OCI-M2 (cell line): ENCODE measurements around the gene SERINC4.
"Not testable (repeated sequence)": the region's sequence is repeated elsewhere in the genome, so short reads cannot be mapped to it uniquely, and the experiment has no call there.

Experiments
- DNase-seq: peaks from one replicate; lab custom pipeline; 2025; ENCODE audit not compliant: unreplicated experiment; lab: John Stamatoyannopoulos, UW

The SERINC4 gene

GRCh38 chr15:43799945-43800285 is at the start of gene SERINC4:
Gene SERINC4, minus strand, starts transcription at chr15:43800220. Its CDS starts 234 bp downstream, at chr15:43799986.
- no peak for DNase-seq

- DNase-seq = no peak
These were observed 45.4 kb upstream of the SERINC4 start for GRCh38 chr15:43845421-43845820.

DNA sequence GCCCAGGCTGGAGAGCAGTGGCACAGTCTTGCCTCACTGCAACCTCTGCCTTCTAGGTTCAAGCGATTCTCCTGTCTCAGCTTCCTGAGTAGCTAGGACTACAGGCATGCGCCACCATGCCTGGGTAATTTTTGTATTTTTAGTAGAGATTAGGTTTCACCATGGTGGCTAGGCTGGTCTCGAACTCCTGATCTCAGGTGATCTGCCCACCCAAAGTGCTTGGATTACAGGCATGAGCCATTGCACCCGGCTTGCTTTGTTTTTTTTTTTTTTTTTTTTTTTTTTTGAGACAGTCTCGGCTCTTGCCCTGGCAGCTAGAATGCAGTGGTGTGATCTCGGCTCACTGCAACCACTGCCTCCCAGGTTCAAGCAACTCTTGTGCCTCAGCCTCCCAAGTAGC is 32.5 kb upstream of the SERINC4 start:
- not testable (repeated sequence) for DNase-seq

- not testable (repeated sequence) for DNase-seq
These were observed 31.6 kb upstream of the SERINC4 start for GRCh38 chr15:43831519-43832052.

DNA sequence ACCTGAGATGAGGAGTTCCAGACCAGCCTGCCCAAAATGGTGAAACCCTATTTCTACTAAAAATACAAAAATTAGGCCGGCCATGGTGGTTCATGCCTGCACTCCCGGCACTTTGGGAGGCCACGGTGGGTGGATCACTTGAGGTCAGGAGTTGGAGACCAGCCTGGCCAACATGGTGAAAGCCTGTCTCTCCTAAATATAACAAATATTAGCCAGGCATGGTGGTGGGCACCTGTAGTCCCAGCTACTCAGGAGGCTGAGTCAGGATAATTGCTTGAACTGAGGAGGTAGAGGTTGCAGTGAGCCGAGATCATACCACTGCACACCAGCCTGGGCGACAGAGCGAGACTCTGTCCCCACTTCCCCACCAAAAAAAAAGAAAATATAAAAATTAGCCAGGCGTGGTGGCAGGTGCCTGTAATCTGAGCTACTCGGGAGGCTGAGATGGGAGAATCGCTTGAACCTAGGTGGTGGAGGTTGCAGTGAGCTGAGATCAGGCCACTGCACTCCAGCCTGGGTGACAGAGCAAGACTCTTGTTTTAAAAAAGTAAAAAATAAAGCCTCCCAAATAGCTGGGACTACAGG is 30.8 kb upstream of the SERINC4 start:
- DNase-seq = not testable (repeated sequence)

DNA sequence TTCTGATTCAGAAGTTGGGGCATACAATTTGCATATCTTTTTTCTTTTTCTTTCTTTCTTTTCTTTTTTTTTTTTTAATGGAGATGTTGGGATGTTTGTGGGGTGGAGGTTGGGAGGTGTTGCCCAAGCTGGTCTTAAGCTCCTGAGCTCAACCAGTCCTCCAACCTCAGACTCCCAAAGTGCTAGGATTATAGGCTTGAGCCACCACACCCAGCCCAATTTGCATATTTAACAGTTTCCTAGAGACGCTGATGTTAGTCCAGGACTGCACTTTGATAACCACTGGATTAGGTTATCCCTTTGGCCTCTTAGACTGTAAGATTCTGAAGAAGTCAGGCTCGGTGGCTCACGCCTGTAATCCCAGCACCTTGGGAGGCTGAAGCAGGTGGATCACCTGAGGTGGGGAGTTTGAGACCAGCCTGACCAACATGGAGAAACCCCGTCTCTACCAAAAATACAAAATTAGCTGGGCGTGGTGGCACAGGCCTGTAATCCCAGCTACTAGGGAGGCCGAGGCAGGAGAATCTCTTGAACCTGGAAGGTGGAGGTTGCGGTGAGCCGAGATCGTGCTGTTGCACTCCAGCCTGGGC is 30.0 kb upstream of the SERINC4 start:
- not testable (repeated sequence) for DNase-seq

DNA sequence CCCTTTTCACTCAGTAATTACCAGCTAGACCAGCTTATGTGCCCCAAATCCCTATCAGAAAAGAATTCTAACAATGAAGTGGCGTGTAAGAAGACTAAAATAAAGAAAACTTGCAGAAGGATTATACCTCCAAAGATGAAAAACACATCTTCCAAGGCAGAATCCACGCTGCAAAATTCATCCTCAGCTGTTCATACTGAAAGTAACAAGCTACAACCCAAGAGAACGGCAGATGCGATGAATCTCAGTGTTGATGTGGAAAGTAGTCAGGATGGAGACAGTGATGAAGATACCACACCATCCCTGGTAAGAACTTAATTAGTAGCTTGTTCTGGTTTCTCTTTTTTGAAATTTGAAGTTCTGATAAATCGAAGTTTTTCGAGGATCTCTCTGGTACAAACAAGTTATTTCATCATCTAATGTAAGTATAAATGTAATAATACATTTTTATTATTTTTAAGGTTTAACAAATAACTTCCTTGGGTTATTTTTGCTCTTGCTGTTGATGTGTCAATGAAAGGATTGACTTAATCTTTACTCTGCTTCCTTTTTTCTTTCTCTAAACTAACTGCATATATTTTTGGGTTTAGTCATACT is 28.1 kb upstream of the SERINC4 start:
- DNase-seq = no peak

GRCh38 chr15:43826508-43827341 is 26.7 kb upstream of the SERINC4 start, which contains the start of gene WDR76:
Gene WDR76, plus strand, starts transcription at chr15:43827002. Its CDS starts 31 bp downstream, at chr15:43827033.
- DNase-seq = no peak

GRCh38 chr15:43826029-43826507 is 26.0 kb upstream of the SERINC4 start:
- no peak for DNase-seq

GRCh38 chr15:43825305-43825704 is 25.3 kb upstream of the SERINC4 start:
- not testable (repeated sequence) for DNase-seq

- DNase-seq = peak; percentile 72
These were observed 24.6 kb upstream of the SERINC4 start, which contains the start of gene MFAP1 for GRCh38 chr15:43824302-43825246. Gene MFAP1, minus strand, starts transcription at chr15:43824690. Its CDS starts 121 bp downstream, at chr15:43824569.

GRCh38 chr15:43821505-43821904 is 21.5 kb upstream of the SERINC4 start:
- DNase-seq = no peak

DNA sequence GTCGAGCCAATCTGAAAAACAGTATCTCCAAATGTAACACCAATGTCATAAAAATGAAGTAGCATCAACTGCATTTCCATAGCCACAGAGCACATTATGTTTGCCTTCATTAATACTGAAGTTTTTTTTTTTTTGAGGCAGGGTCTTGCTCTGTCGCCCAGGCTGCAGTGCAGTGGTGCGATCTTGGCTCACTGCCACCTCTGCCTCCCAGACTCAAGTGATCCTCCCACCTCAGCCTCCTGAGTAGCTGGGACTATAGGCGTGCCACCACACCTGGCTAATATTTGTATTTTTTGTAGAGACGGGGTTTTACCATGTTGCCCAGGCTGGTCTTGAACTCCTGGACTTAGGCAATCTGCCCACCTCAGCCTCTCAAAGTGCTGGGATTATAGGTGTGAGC is 15.0 kb upstream of the SERINC4 start:
- not testable (repeated sequence) for DNase-seq

DNA sequence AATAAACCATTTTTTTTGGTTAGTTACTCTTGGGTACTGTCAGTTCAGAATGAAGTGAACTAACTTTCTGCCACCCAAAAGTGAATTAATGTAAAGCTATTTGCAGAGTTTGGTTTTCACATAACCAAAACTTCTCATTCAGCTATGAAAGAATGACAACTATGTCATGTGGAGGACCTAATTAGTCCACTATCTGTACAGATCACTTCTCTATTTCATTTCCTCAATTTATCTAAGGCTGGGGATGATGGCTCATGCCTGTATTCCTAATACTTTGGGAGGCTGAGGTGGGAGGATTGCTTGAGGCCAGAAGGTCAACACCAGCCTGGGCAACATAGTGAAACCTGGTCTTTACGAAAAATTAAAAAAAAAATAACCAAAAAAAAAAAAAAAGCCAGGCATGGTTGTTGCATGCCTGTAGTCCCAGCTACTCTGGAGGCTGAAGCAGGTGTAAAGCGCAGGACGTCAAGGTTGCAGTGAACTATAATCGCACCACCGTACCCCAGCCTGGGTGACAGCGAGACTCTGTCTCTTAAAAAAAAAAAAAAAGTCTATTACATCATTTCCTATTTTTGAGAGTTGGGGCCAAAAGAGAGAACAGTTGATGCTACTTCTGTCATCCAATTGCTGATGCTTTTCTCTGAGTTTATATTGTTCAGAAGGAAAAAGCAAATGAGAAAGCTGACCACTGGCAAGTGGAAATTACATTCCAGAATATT is 9.1 kb upstream of the SERINC4 start:
- DNase-seq = no peak

DNA sequence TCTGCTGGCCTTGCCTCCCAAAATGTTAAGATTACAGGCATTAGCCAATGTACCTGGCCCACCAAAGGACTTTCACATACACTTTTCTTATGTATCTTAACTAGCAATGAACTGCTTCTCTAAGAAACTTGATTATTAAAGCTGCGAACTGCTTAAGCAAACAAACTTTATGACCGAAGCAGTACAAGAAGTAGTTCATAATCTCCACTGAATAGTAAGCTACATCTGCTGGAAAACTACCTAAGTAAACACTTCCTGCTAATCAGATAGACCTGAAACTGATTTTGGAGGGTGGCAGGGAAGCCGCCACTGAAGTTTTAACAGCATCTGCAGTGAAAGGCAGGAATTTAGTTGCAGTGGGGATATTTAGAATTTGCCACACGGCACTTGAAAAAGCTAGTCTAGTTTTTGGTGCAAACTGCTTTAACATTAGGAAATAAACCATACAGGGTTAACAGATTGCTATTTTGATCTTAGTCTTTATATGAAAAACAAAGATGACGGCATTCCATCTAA is 8.5 kb upstream of the SERINC4 start:
- no peak for DNase-seq

- DNase-seq = not testable (repeated sequence)
These were observed 2.7 kb upstream of the SERINC4 start for GRCh38 chr15:43802676-43803075.

GRCh38 chr15:43800286-43801141 is 494 bp upstream of the SERINC4 start, which contains the start of gene HYPK:
Gene HYPK, plus strand, starts transcription at chr15:43800599. Its CDS starts 24 bp downstream, at chr15:43800623.
- DNase-seq = peak; percentile 34
